HG03558 (cell line): Measurements from ENCODE around the gene PPARG.
"Not testable (repeated sequence)": the region's sequence is repeated elsewhere in the genome, so short reads cannot be mapped to it uniquely, and the experiment has no call there.

Source experiments
- ATAC-seq: cut with Tn5 transposase; IDR thresholded peaks from one replicate; pipeline ENCODE4 v1.9.1; 2021; ENCODE audit warnings: moderate number of reproducible peaks; ENCODE audit not compliant: unreplicated experiment; ENCODE audit errors: extremely low read depth

Gene PPARG

DNA sequence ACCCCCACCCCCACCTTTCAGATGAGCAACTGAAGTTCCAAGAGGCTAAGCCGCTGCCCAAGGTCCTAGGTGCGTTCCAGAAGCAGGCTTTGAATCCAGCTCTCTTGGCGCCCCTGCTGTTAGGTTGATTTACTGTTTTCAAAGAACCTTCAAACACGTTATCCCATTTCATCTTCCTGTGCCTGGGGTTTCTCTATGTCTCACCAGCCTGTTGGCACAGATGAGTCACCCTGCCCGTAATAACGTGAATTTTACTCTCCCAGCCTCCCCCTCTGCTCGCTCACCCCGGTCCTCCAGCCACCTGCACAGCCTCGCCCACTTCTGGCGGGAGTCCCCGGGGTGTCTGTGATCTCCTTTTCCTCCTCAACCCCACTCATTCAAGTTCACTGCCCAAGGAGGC, 182.4 kb downstream of the PPARG start:
- ATAC-seq = no peak

DNA sequence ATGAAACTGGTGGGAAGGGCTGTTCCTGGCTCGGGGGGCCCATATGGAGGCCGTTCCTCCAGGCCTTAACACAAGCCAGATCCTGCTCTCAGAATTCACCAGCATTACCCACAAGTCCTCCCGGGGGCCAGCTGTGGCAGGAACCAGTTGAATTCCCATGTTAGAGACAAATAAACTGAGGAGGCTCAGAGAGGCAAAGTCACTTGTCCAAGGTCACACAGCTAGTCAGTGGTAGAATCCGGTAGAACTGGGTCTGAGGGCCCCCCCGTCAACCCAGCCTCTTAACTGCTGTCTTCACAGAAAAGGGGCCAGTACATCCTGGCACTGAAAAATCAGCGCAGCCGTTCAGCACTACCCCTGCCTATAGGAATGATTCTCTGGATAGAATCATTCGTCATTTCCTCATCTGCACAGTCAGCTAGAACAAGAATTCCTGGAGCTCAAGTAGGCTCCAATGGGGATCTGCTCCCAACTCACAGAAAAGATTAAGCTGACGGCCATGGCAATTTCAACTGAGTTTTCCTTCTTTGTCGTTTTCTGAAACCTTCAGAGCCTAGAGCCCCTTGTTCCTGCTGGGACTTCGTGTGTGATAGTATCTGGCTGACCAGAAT, 183.2 kb downstream of the PPARG start:
- no peak for ATAC-seq

DNA sequence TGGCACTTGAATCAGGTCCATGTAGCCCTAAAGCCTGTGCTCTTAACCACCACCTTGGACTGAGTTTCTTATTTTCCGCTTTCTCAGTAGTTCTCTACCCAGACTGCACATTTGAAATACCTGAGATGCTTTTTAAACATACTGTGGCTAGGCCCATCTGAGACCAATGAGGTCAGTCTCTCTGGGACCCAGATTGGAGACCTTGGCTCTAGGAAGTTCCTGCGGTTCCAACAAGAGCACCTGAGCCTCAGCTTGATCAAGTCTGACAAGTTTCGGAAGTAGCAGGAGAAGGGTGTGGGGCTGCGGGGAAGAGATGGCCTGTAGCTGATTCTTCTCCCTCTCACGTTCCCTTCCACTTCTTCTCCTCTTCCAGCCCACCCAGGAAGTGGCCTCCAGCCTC, 183.9 kb downstream of the PPARG start:
- no peak for ATAC-seq

DNA sequence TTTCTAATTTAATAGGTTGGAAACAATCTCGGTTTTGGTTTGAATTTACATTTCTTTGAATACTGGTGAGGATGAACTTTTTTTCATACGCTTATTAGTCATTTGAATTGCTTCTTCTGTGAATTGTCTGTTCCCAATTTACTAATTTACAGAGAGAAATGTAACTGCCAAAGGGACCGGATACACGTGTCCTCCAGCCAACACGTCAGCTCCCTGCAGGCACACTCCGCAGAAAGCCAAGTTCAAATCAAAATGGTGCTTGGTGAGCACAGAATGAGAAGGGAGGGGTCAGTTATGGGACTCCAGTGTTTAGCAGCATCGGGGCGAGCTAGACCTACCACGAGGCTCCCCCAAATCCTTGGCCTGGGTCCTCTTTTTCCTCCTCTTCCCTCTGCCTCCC, 184.6 kb downstream of the PPARG start:
- no peak for ATAC-seq

DNA sequence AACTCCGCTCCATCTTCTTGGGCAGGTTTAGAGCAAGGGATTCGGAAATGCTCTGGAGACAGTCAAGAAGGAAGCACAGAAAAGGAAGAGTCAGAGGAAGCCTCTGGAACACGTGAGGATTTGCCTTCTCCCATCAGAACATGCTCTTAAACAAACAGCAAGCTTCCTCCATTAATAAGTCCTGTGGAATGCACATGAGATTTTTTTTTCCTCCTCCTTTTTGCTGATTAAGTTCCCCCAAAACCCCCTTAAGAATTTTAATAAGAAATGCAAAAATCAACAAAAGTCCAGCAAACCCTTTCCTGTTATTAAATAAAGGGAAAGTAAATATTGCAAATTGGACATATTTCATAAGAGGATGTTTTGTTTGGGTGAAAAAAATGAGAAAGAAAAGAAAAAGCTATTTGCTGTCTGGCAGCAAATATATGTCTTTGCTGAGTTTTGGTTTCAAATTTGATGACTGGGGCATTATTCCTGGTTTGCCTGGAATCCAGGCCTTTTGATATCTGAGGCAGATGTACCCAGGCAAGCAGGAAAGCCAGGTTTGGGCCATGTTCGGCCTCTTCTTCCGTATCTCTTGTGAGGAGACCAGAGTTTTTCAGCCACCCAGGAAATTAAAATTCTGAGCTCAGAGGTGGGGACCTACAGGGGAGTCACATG, 187.5 kb downstream of the PPARG start:
- ATAC-seq = no peak

DNA sequence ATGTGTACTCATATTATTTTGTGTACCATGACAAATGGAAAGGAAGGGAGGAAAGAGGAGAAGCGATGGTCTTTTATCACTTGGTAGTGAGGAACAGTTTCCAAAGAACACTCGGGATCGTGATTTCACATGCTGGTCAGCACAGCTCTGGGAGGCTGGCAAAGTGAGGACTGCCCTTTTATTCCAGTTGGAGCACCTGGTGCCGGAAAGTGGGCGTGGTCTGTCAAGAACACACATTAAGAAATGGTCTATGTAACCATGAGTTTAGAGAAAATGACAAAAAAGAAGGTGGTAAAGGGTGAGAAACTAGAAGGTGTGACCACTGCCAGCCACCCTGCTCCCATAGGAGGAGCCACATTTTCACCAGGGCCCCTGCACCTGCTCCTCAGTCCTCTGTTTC, 188.4 kb downstream of the PPARG start:
- no peak for ATAC-seq

DNA sequence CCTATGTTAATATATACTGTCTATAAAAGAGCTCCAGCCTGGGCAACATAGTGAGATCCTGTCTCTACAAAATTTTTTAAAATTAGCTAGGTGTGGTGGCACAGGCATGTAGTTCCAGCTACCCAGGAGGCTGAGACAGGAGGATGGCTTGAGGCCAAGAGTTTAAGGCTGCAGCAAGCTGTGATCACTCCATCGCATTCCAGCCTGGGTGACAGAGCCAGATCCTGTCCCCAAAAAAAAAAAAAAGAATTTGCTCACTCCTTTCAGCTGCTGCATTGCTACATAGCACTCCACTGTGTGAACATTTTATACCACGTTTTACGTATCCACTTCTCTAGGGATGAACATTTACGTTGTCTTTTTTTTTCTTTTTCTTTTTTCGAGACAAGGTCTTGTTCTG, 189.5 kb downstream of the PPARG start:
- ATAC-seq = no peak

DNA sequence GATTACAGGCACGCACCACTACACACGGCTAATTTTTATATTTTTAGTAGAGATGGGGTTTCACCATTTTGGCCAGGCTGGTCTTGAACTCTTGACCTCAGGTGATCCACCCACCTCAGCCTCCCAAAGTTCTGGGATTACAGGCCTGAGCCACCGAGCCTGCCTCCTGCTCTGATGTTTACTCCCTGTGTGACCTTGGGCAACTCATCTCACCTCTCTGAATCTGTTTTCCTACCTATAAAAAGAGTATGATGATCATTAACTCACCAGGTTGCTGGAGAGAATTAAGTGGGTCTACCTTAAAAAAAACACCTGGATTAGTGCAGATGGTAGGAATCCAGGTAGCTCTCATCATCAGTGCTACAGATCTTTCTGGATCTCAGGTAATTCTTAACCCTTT, 190.3 kb downstream of the PPARG start:
- not testable (repeated sequence) for ATAC-seq

DNA sequence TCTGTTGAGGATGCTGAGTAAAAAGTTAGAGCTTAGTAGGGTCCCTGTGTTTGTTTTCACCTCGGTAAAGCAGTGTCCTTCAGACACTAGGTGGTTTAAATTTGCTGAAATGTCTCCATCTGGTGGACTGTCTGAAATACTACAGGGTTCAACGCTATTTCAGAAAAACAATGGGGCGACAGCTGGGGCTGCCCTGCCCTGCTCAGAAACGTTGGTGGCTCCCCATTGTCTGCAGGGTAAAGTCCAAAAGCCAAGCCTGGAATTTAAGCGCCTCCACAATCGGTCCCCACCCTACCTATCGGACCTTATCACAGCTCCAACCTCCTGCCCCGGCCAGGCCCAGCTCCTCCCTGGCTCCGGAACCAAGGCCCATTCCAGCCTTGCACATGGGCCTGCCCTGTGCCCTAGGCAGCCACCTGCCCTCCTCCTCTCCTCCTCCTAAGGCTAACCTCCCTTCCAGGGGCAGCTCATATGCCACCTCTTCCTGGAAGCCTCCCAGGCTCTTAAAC, 191.1 kb downstream of the PPARG start:
- ATAC-seq = no peak

DNA sequence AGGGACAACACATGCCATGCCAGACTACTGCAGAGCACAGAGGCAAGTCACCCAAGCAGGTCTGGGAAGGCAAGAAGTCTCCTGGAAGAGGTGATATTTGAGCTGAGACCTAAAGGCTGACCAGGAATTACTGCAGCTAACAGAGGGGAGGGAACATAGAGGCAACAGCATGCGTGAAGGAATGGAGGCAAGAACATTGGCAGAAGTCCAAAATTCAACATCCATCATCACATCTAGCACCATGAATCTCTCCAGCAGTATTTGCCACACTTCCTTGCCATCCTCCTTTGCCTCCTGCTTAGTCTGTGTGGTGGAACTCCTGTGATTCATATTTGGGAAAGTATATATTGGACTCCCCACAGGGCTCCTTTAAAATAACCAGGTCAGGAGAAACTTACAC, 194.5 kb downstream of the PPARG start:
- ATAC-seq = no peak

DNA sequence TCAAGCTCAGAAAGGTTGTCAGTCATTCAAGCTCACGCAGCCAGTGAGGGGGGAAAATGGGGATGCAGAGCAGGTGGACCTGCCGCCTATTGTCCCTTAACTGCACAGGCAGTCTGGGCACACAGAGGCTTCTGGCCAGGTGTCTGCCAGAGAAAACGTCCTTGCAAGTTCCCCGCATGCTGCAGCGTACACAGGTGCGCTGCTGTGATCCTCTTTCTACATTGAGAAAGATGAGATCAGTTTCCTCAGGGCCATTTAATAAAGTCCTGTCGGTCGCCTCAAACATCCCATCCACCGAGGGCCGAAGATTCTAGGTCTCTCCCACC, 195.0 kb downstream of the PPARG start:
- no peak for ATAC-seq
